Hematopoietic multipotent progenitor cell treated with erythropoietin and hydrocortisone succinate and interleukin-3 and kit ligand, for 4 days (in vitro differentiated cells): ENCODE results near the gene CDH13.

ENCODE experiments used
- DNase-seq: peaks from one replicate; pipeline ENCODE4 v3.0.0-alpha.2; 2015

CDH13 gene

DNA sequence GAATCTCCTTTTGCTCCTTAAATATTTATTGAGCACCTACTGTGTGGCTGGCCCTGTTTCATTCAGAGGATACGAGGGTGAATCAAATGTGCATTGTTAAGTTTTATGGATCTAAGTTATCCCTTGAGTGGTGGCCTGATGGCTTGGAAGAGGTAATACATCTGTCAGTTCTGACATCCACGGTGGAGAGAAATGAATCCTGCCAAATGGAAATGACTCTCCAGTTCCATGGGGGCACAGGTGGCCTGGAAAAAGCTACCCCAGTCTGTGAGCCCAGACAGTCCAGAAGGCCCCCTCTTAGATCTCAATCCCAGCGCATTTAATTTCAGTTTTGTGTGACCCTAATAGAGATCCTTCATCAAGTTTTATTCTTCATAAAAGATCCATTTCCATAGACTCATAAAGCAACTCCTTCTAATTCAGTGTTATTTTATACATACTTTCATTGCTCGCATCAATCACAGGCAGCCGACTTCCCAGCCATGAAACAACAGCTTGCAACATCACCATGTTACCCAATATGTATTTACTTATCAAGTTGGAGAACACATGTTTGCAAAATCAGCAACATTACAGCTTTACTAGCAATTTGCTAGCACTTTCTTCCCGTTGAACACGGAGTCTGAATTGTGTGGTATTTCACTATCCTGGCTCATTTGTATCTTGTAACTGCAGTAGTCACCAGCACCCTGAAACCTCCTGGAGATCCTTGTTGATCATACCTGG lies 846.2 kb downstream of the CDH13 start:
- no peak for DNase-seq

- DNase-seq: no peak
Measured at GRCh38 chr16:83473926-83474650, 847.3 kb downstream of the CDH13 start.

- DNase-seq: no peak
Measured at GRCh38 chr16:83475108-83475507, 848.3 kb downstream of the CDH13 start.

DNA sequence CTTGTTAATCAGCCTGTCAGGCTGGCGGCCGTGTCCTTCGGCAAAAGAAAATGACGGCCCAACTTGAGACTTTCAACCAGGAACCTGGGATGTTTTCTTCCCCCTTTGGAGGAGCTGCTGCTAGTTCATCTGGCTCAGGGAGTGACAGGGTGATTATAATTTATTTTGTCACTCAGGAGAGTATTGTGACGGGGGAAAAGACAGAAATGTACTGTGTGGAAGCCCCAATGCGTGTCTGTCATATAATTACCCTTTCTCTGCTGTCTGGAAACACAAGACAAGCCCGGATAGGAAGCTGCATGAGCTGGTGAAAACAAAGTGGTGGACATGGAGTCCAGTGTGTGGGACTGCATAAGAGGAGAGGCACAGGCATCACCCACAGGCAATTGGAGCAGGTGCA lies 854.8 kb downstream of the CDH13 start:
- DNase-seq: no peak

DNA sequence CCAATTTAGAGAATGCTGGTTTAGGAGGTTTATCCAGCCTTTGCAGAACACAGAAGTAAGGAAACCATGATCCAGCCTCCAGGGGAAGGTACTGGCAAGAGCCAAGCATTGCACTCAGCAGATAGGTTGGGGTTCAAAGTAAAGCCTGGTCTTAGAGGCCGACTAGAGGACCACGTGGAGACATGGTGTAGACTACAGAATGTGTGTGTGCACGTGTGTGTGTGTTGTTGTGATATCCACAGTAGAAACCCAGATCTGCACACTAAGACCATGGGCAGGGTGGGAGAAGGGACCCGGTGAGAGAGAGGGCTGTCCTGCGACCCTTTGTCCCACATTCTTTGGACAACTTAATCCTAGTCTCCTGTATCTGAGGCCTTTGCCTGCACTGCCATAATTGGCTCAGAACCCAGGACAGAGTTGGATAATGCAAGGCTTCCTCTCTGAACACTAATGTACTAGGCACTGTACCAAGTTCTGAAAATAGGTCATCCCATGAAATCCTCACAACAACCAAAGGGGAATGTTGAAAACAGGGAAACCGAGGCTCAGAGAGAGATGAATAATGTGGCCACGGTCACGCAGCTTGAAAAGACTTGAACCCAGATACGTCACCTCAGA lies 855.9 kb downstream of the CDH13 start:
- no peak for DNase-seq

DNA sequence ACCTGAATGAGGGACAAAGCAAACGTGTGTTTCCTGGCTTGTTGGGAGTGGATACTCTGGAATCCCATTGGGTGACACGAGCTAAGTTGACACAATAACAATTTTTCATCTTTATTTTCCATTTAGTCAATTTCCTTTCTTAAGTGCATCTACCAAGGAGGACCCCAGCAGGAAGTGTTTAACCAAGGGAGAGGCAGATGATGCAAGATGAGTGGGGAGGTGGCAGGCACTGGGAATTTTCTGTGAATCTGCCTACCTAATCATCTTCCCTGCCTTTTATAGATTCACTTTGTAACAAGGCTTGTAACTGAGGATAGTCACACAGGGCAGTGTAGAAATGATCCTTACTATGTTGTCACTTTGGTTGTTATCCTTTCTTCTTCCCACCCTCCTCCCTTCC lies 863.3 kb downstream of the CDH13 start:
- no peak for DNase-seq

GRCh38 chr16:83494459-83494858 lies 867.7 kb downstream of the CDH13 start:
- no peak for DNase-seq

GRCh38 chr16:83501481-83501880 lies 874.7 kb downstream of the CDH13 start:
- no peak for DNase-seq

DNA sequence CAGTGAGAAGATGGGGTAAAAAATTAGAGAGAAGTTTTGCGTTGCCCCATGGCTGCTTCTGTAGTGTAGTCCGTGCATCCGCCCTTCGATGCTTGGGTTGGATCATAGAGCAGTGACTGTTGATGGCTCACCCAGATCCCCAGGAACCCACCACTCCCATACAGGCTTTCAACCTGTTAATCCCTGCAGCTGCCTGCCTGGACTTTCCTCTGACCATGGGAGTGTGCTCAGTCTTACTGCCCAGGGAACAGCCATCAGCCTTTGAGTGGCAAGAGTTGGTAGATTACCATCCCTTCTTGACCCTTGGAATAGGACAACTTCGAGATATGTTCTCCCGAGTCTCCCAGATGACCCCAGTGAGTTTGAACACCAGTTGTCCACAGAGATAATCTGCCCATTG lies 881.5 kb downstream of the CDH13 start:
- no peak for DNase-seq

- no peak for DNase-seq
Measured at GRCh38 chr16:83509316-83509715, 882.5 kb downstream of the CDH13 start.

DNA sequence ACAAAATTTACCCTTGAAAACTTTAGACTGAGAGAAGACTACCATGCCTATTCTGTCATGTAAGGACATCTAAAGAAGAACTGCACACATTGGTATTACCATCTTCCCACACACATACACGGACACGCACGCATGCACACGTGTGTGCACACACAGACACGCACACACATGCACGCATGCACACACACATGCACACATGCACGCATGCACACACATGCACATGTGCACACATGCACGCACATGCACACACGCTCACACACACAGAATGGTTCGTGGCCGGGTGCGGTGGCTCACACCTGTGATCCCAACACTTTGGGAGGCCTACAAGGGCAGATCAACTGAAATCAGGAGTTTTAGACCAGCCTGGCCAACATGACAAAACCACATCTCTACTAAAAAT lies 884.1 kb downstream of the CDH13 start:
- no peak for DNase-seq

DNA sequence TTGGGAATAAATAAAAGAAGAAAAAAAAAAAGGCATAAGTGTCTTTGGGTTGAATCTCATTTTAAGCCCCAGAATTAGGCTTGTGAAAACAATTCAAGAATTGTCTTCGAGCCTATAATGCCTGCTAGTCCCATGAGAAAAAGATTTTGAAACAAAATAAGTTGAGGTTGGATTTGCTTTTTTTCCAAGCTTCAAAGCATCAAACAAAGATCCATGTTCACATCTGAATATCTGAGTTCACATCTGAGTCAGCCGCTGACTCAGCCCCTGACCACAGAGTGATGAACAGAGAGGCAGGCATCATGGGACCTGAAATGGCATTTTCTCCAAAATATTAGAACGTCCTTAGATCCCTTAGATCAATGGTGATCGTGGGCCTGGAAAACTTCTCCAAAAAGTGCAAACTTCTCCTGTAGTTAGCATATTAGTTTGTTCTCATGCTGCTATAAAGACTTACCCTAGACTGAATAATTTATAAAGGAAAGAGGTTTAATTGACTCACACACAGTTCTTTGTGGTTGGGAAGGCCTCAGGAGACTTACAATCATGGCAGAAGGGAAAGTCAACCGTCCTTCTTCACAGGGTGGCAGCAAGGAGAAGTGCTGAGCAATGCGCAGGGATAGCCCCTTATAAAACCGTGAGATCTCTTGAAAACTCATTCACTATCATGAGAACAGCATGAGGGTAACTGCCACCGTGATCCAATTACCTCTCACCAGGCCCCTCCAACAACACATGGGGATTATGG lies 886.4 kb downstream of the CDH13 start:
- DNase-seq: no peak

DNA sequence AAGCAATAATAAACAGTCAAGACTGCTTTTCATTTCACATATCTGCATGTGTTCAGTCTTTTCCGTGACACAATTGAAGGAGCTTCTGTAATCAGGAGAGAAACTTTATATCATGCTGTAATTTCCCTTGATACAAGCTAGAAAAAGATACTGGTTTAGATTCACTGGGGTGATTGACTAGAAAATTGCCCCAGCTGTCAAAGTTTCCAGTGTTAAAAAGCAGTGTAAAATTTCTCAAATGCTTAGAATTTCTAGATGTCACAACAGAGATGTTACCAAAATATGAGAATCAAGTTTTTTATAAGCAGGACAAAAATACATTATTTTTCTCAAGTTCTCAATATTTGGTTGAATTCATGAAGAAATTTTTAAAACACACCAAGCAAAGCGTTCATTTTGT lies 888.6 kb downstream of the CDH13 start:
- no peak for DNase-seq

- DNase-seq: no peak
Measured at GRCh38 chr16:83516931-83517330, 890.2 kb downstream of the CDH13 start.

DNA sequence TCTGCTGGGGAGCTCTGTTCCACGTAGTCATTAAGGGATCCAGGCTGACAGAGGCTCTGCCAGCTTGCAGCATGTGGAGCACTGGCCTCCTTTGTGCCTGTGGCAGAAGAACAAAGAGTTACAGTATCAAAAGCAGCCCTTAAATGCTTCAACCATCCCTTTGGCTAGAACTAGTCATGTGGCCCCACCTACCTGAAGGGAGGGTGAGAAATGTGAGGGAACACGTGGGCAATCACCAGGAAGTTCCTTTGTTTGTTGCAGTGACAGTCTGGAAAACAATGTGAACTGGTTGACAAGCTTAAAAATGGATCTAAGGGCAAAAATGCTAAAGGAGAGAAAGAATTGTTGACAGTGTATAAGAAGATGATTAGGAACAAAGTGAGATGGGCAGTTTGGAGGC lies 890.6 kb downstream of the CDH13 start:
- DNase-seq: no peak

- DNase-seq: no peak
Measured at GRCh38 chr16:83520596-83520995, 893.8 kb downstream of the CDH13 start.

DNA sequence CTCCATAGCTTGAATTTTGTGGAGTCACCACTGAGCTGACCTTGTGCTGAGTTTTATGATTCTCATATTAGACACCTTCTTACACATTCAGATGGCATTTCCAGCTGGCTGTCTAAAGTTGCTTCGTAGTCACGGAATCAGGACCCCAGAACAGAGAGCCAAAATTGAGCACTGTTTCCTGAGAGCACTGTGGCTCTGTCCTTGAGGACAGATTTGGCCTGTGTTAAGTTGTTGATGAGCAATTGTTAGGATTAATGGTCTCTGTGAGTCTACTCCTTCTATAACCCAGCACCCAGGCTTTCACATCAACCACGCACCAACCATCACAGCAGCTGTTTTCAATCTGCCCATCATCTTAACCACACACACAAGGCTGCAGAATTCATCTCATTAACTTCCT lies 903.5 kb downstream of the CDH13 start:
- DNase-seq: peak; percentile 12

DNA sequence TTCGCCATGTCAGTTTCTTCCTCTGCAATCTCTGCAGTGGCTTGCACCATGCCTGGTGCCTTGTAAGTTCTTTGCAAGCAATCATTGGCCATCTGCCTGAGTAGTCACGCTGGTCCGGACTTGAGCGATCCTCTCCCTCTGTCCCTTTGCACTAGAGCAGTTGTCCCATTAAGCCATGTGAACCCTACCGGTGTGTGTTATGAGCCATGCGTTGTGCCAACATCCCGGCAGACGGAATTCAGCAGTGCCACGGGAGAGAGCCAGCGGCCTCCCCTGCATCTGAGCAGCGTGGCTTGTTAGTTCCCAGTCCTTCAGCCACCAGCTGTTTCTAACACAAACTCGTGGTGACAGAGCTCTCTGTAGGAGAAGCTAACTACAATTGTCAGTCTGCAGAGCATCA lies 905.9 kb downstream of the CDH13 start:
- no peak for DNase-seq

- DNase-seq: no peak
Measured at GRCh38 chr16:83533193-83533592, 906.4 kb downstream of the CDH13 start.

DNA sequence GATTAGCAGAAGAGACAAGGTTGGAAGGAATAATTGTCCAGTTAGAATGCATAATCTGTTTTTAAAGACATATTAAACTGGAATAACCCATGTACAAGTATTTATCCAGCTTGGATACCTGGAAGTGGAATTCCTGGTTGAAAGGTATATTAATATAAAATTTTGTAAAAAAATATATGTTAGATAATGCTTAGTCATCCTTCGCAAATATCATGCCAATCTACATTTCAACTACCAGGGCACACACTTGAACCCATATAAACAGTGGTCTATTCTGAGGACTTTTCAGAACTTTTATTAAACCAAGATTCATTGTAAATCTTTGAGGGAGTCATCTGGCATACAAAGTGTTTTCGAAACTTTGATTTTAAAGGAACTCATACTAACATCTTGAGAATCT lies 911.9 kb downstream of the CDH13 start:
- no peak for DNase-seq

GRCh38 chr16:83539736-83540490 lies 913.1 kb downstream of the CDH13 start:
- DNase-seq: no peak

GRCh38 chr16:83541231-83541630 lies 914.5 kb downstream of the CDH13 start:
- DNase-seq: no peak

GRCh38 chr16:83542491-83542890 lies 915.7 kb downstream of the CDH13 start:
- no peak for DNase-seq
